A673 (cell line): ENCODE measurements around the gene VPS16. TPM values are rescaled to one million over a fixed set of nuclear protein-coding genes. Genes with fewer than 3 reads are reported as not detected.

ENCODE experiments used
- BruUV-seq: library from RNA; stranded (reverse); fragments of 400-500 nt; replicated peaks from 2 replicates; lab custom pipeline; 2021; lab: Mats Ljungman, UMichigan
- CTCF ChIA-PET: fragments of 300-600 bp; sonication (Branson Sonifier 250); formaldehyde crosslinking; loops from one replicate; lab custom pipeline; 2022; ENCODE audit warnings: antibody characterized with exemption; lab: Charles Lee
- POLR2A ChIA-PET: fragments of 300-600 bp; sonication (Branson Sonifier 250); formaldehyde crosslinking; loops from one replicate; lab custom pipeline; 2022; ENCODE audit warnings: antibody characterized with exemption; ENCODE audit not compliant: low non-redundant PET; lab: Charles Lee
- DNase-seq: peaks from one replicate; pipeline ENCODE4 v3.0.0-alpha.2; 2015; ENCODE audit warnings: low spot score
- H3K27ac ChIP-seq: fragments of 200-600 bp; sonication (generic); 2 replicates; pipeline ENCODE4 v1.5.1; 2016; ENCODE audit warnings: mixed run types, low read depth, mild to moderate bottlenecking, mixed read lengths, antibody characterized with exemption, low read length; ENCODE audit not compliant: poor library complexity, severe bottlenecking
- H3K27me3 ChIP-seq: fragments of 200-600 bp; sonication (generic); replicated peaks from 2 replicates; pipeline ENCODE4 v1.6.1; 2017; ENCODE audit warnings: mixed run types, low read depth, mild to moderate bottlenecking, mixed read lengths, antibody characterized with exemption, low read length; ENCODE audit not compliant: insufficient read depth, poor library complexity
- H3K36me3 ChIP-seq: fragments of 200-600 bp; sonication (generic); 2 replicates; pipeline ENCODE4 v1.6.1; 2016; ENCODE audit warnings: mixed run types, mild to moderate bottlenecking, mixed read lengths, antibody characterized with exemption, low read length; ENCODE audit not compliant: insufficient read depth, poor library complexity, severe bottlenecking
- H3K4me1 ChIP-seq: fragments of 200-600 bp; sonication (generic); 2 replicates; pipeline ENCODE4 v1.6.1; 2017; ENCODE audit warnings: mixed run types, mild to moderate bottlenecking, mixed read lengths, antibody characterized with exemption, low read length; ENCODE audit not compliant: insufficient read depth, poor library complexity, severe bottlenecking
- H3K4me3 ChIP-seq: fragments of 200-600 bp; sonication (generic); 2 replicates; pipeline ENCODE4 v1.5.1; 2016; ENCODE audit warnings: low read depth, mixed run types, mild to moderate bottlenecking, mixed read lengths, low read length; ENCODE audit not compliant: poor library complexity, severe bottlenecking
- H3K9me3 ChIP-seq: fragments of 200-600 bp; sonication (generic); 2 replicates; pipeline ENCODE4 v1.6.1; 2016; ENCODE audit warnings: mixed run types, low read depth, mild to moderate bottlenecking, mixed read lengths, antibody characterized with exemption, low read length; ENCODE audit not compliant: poor library complexity, severe bottlenecking
- CTCF ChIP-seq: fragments of 300-800, 200-600 bp; sonication (generic); conservative IDR thresholded peaks from 2 replicates; pipeline ENCODE4 v1.5.1; 2017; ENCODE audit warnings: low read depth, mild to moderate bottlenecking, antibody characterized with exemption, low read length, moderate library complexity, mixed read lengths
- EZH2 ChIP-seq: fragments of 200-600 bp; sonication (generic); IDR thresholded peaks from 2 replicates; pipeline ENCODE4 v1.6.1; 2017; ENCODE audit warnings: borderline replicate concordance, low read depth, mild to moderate bottlenecking, mixed read lengths, antibody characterized with exemption, low read length; ENCODE audit not compliant: poor library complexity, severe bottlenecking
- intact Hi-C: fragments of 100-400 bp; cut with micrococcal nuclease; formaldehyde crosslinking; loops from one replicate; pipeline ENCODE4 v1.10.0; 2022; ENCODE audit not compliant: unreplicated experiment
- total RNA-seq: library from RNA; stranded (reverse); gene quantifications from 2 replicates; pipeline ENCODE4 v1.2.3, GENCODE V29; 2021

Gene VPS16
- total RNA-seq, 1 experiment from 2014 or later: 37.8 TPM

DNA sequence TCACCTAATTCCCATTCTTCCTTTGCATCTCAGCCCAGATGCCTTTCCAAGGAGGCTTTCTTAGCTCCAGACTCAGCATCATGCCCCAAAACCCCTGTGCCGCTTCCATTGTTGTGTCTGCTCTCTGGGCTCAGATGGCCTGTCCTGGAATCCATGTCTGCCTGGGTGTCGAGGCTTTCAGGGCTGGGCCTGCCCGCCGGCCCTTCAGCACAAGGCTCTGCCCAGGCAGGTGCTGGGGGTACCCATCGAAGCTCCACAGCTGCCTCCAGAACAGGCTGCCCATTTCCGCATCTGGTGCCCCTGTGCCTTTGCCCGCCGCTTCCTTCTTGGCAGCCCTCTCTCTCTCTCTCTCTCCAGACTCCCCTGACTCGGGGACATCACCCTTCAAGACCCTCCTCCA, 41.3 kb upstream of the VPS16 start:
- DNase-seq: no peak
- intact Hi-C loops: no loop called here
- Histone ChIP-seq H3K27ac (no peak overlapping the region), H3K4me3 (peak overlapping the region; percentile 53), H3K27me3 (peaks cover 51% of the 10 kb centered on the region), H3K36me3 (no peaks in the 10 kb centered on the region), H3K9me3 (no peaks in the 10 kb centered on the region), H3K4me1 (peaks cover 5% of the 10 kb centered on the region)
- ChIA-PET CTCF (no interaction called here), POLR2A (no interaction called here)
- TF ChIP-seq CTCF: no peak
- no peak for TF ChIP-seq EZH2
- no TSS peak for BruUV-seq

DNA sequence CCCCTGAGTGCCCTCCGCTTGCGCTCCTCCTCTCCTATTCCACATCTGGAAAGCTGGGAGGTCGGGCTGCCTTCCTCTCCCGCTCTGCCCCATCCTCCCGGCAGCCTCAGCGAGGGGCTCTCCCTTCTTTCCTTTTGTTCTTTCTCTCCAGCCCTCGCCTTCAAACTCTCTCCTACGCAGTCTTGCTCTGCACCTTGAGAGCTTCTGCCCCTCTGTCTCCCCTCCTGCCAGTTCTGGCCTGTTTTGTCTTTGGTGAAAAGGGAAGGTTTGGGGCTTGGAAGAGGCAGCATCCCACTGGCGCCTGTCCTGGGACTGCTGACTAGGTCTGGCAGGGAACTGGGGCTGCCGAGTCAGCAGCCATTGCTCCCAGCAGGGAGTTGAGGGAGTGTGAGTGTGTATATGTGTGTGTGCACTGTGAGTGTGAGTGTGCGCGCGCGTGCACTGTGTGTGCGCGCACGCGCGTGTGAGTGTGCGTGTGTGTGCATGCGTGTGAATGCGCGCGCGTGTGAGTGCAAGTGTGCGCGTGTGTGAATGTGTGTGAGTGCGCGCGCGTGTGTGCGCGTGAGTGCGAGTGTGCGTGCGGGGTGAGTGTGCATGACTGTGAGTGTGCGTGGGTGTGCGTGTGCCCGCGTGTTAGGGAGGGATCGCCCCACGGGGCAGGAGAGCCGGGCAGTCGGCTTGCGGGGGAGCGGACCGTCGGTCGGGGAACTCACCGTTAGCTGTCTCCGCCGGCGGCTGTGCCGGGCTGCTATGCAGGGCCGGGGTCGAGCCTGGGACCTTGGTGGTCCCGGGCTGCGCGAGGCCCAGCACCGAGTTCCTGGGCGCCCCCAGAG, 40.6 kb upstream of the VPS16 start:
- intact Hi-C loops: no loop called here
- Histone ChIP-seq H3K4me1 (peaks cover 5% of the 10 kb centered on the region), H3K9me3 (no peaks in the 10 kb centered on the region), H3K36me3 (no peaks in the 10 kb centered on the region), H3K4me3 (peak overlapping the region; percentile 53), H3K27me3 (peaks cover 56% of the 10 kb centered on the region), H3K27ac (no peak overlapping the region)
- DNase-seq: peak; percentile 36
- ChIA-PET POLR2A (no interaction called here), CTCF (no interaction called here)
- no TSS peak for BruUV-seq
- TF ChIP-seq EZH2 (peak; percentile 82), CTCF (no peak)

- TF ChIP-seq CTCF (no peak), EZH2 (peak; percentile 42)
- no peaks in the 10 kb centered on the region for H3K36me3 ChIP-seq
- peaks cover 5% of the 10 kb centered on the region for H3K4me1 ChIP-seq
- BruUV-seq: no TSS peak
- no peaks in the 10 kb centered on the region for H3K9me3 ChIP-seq
- intact Hi-C loops: no loop called here
- ChIA-PET POLR2A (no interaction called here), CTCF (no interaction called here)
- no peak for DNase-seq
- peaks cover 64% of the 10 kb centered on the region for H3K27me3 ChIP-seq
- no peak within 1 kb of the TSS for H3K27ac ChIP-seq
- peak within 1 kb of the TSS; percentile 53 for H3K4me3 ChIP-seq
Measured at GRCh38 chr20:2800521-2801285, 39.8 kb upstream of the VPS16 start, which contains the start of gene CPXM1. CPXM1 (minus strand) TSS chr20:2800627; CDS start chr20:2800572, 55 bp downstream.
